HCT116 (cell line): ENCODE measurements around the gene IRF2BP2. TPM values are rescaled to one million over a fixed set of nuclear protein-coding genes. Genes with fewer than 3 reads are reported as not detected.

ENCODE experiments used
- ATAC-seq: fragments of 200-7000 bp; cut with Tn5 transposase; 2 replicates; pipeline ENCODE4 v1.9.1; 2020; ENCODE audit warnings: mild to moderate bottlenecking, moderate library complexity
- BruUV-seq: library from RNA; stranded (reverse); fragments of 400-500 nt; replicated peaks from 2 replicates; lab custom pipeline; 2021; lab: Mats Ljungman, UMichigan
- CTCF ChIA-PET: fragments of 300-600 bp; sonication (Branson Sonifier 250); formaldehyde crosslinking; loops from one replicate; lab custom pipeline; 2021; ENCODE audit warnings: antibody characterized with exemption; lab: Charles Lee
- POLR2A ChIA-PET: fragments of 300-600, 350-600 bp; sonication (Branson Sonifier 250); formaldehyde crosslinking; loops from one replicate; lab custom pipeline; 2021; ENCODE audit warnings: antibody characterized with exemption; lab: Charles Lee
- RAD21 ChIA-PET, 2 experiments: fragments of 300-600 bp; sonication (Branson Sonifier 250); formaldehyde crosslinking; loops; one replicate each; lab custom pipeline; 2023; ENCODE audit warnings: low total read pairs in 2 of 2; ENCODE audit not compliant: uncharacterized antibody in 2 of 2, unreplicated experiment in 2 of 2, low non-redundant PET in 1 of 2; lab: Charles Lee
- DNase-seq: peaks from one replicate; pipeline ENCODE4 v3.0.0-alpha.2; 2010; ENCODE audit warnings: low read depth, low spot score
- H2AFZ ChIP-seq: fragments of 200-600 bp; shearing (Covaris generic), sonication (generic); 2 replicates; pipeline ENCODE4 v1.6.1; 2017; ENCODE audit warnings: low read depth, mixed run types, mixed read lengths, antibody characterized with exemption, low read length; ENCODE audit not compliant: poor library complexity, severe bottlenecking
- H3K27ac ChIP-seq: 2 replicates; pipeline ENCODE4 v1.5.1; 2012; ENCODE audit warnings: low read depth, low read length
- H3K27me3 ChIP-seq: fragments of 200-600 bp; sonication (generic); 2 replicates; pipeline ENCODE4 v1.6.1; 2016; ENCODE audit warnings: mixed run types, low read length, mixed read lengths; ENCODE audit not compliant: insufficient read depth
- H3K36me3 ChIP-seq, 2 experiments: fragments of 200-500 bp in 1 of 2; fragments of 200-600 bp in 1 of 2; sonication (Bioruptor generic) in 1 of 2; sonication (generic) in 1 of 2; 2 replicates each; pipeline versions ENCODE4 v1.5.1 to v1.6.1; 2014 to 2016; ENCODE audit warnings: low read length in 2 of 2, inconsistent platforms in 1 of 2, mixed read lengths in 1 of 2, mixed run types in 1 of 2; ENCODE audit not compliant: insufficient read depth in 2 of 2, control insufficient read depth in 1 of 2
- H3K4me1 ChIP-seq, 2 experiments: fragments of 200-600 bp in 1 of 2; sonication (generic) in 1 of 2; 2 replicates each; pipeline versions ENCODE4 v1.5.1 to v1.6.1; 2012 to 2017; ENCODE audit warnings: low read length in 2 of 2, inconsistent platforms in 1 of 2, mild to moderate bottlenecking in 1 of 2, mixed read lengths in 1 of 2, mixed run types in 1 of 2, moderate library complexity in 1 of 2; ENCODE audit not compliant: insufficient read depth in 2 of 2, control insufficient read depth in 1 of 2
- H3K4me2 ChIP-seq: fragments of 200-600 bp; sonication (generic); 2 replicates; pipeline ENCODE4 v1.6.1; 2017; ENCODE audit warnings: mixed run types, low read length, mixed read lengths
- H3K4me3 ChIP-seq, 2 experiments: fragments of 200-600 bp in 1 of 2; sonication (generic) in 1 of 2; replicated peaks in 1 of 2; 2 replicates each; pipeline ENCODE4 v1.5.1; 2011 to 2016; ENCODE audit warnings: low read length in 2 of 2, control low read depth in 1 of 2, low read depth in 1 of 2, mild to moderate bottlenecking in 1 of 2, mixed read lengths in 1 of 2, mixed run types in 1 of 2
- H3K79me2 ChIP-seq: fragments of 200-600 bp; sonication (generic); 2 replicates; pipeline ENCODE4 v1.6.1; 2017; ENCODE audit warnings: mild to moderate bottlenecking, mixed run types, low read length, moderate library complexity, mixed read lengths; ENCODE audit not compliant: insufficient read depth
- H3K9ac ChIP-seq: fragments of 200-600 bp; sonication (generic); 2 replicates; pipeline ENCODE4 v1.6.1; 2016; ENCODE audit warnings: low read length, mixed read lengths
- H3K9me2 ChIP-seq: fragments of 200-600 bp; sonication (generic), shearing (Covaris generic); 2 replicates; pipeline ENCODE4 v1.6.1; 2017; ENCODE audit warnings: mixed run types, mild to moderate bottlenecking, moderate library complexity; ENCODE audit not compliant: insufficient read depth
- H3K9me3 ChIP-seq, 2 experiments: fragments of 200-500 bp in 1 of 2; fragments of 200-600 bp in 1 of 2; sonication (Bioruptor generic) in 1 of 2; sonication (generic) in 1 of 2; 2 replicates each; pipeline ENCODE4 v1.6.1; 2014 to 2017; ENCODE audit warnings: low read length in 2 of 2, mixed read lengths in 2 of 2, inconsistent platforms in 1 of 2, low read depth in 1 of 2, mild to moderate bottlenecking in 1 of 2, mixed run types in 1 of 2, moderate library complexity in 1 of 2; ENCODE audit not compliant: control insufficient read depth in 1 of 2, insufficient read depth in 1 of 2
- H4K20me1 ChIP-seq: fragments of 200-600 bp; sonication (generic), shearing (Covaris generic); 2 replicates; pipeline ENCODE4 v1.6.1; 2017; ENCODE audit warnings: mixed run types, mild to moderate bottlenecking, moderate library complexity; ENCODE audit not compliant: insufficient read depth
- CEBPB ChIP-seq: IDR thresholded peaks from 2 replicates; pipeline ENCODE4 v1.6.1; 2012; ENCODE audit warnings: low read depth
- CTCF ChIP-seq, 3 experiments: fragments of 200-600 bp in 1 of 3; sonication (generic) in 1 of 3; IDR thresholded peaks in 2 of 3; conservative IDR thresholded peaks in 1 of 3; 2 replicates each; pipeline ENCODE4 v1.5.1; 2012 to 2017; ENCODE audit warnings: low read depth in 2 of 3, low read length in 2 of 3, antibody characterized with exemption in 1 of 3, borderline replicate concordance in 1 of 3, control low read depth in 1 of 3, mild to moderate bottlenecking in 1 of 3, mixed read lengths in 1 of 3, mixed run types in 1 of 3, moderate library complexity in 1 of 3; ENCODE audit not compliant: insufficient read depth in 1 of 3
- ELF1 ChIP-seq: IDR thresholded peaks from 2 replicates; pipeline ENCODE4 v1.6.1; 2012; ENCODE audit warnings: low read depth, borderline replicate concordance
- EZH2 ChIP-seq: fragments of 200-600 bp; sonication (generic); IDR thresholded peaks from 2 replicates; pipeline ENCODE4 v1.6.1; 2017; ENCODE audit warnings: antibody characterized with exemption, mixed run types
- RAD21 ChIP-seq: IDR thresholded peaks from 2 replicates; pipeline ENCODE4 v1.6.1; 2012; ENCODE audit warnings: low read depth, mild to moderate bottlenecking
- REST ChIP-seq: IDR thresholded peaks from 2 replicates; pipeline ENCODE4 v1.6.1; 2012; ENCODE audit warnings: low read depth
- SP1 ChIP-seq: IDR thresholded peaks from 2 replicates; pipeline ENCODE4 v1.6.1; 2012; ENCODE audit warnings: low read depth
- TCF7L2 ChIP-seq: IDR thresholded peaks from 2 replicates; pipeline ENCODE4 v1.7.0; 2011; ENCODE audit warnings: borderline replicate concordance, inconsistent platforms; ENCODE audit not compliant: insufficient read depth, insufficient read length; ENCODE audit errors: extremely low read depth
- ZBTB33 ChIP-seq: IDR thresholded peaks from 2 replicates; pipeline ENCODE4 v1.6.1; 2011; ENCODE audit warnings: mild to moderate bottlenecking, low read length, moderate library complexity; ENCODE audit not compliant: insufficient replicate concordance; ENCODE audit errors: extremely low read depth
- ZFX ChIP-seq: fragments of 450-650 bp; IDR thresholded peaks from 2 replicates; pipeline ENCODE4 v1.6.1; 2017
- intact Hi-C: fragments of 100-400 bp; cut with micrococcal nuclease; formaldehyde crosslinking; loops from 2 replicates; pipeline ENCODE4 v1.10.0; 2022
- total RNA-seq: library from RNA; stranded (reverse); gene quantifications from one replicate; pipeline ENCODE4 v1.2.1, GENCODE V29; 2021; ENCODE audit not compliant: unreplicated experiment
- TF ChIP-seq, protein P1 (sequence below): IDR thresholded peaks from 2 replicates; pipeline ENCODE4 v1.6.1; 2012

Gene IRF2BP2
- total RNA-seq, 1 experiment from 2014 or later: 61.3 TPM

DNA sequence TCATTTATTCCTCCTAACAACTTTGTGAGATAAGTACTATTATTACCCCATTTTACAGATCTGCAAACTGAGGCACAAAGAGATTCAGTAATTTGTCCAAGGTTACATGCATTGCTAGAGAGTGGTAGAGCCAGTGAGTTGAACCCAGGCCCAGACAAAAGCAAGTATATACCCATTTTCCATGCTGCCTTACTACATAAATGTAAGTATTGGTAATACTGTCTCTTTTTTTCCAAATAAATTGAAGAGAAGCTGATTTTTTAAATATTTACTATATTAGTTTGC lies 33.8 kb upstream of the IRF2BP2 start:
- H4K20me1 ChIP-seq: no peaks in the 10 kb centered on the region
- DNase-seq (no peak), ATAC-seq (no peak)
- no peaks in the 10 kb centered on the region for H3K36me3 ChIP-seq
- ChIA-PET RAD21 (no interaction called here), POLR2A (no interaction called here), CTCF (no interaction called here)
- H2AFZ ChIP-seq: no peak overlapping the region
- no peak for TF ChIP-seq REST
- no peak for TF ChIP-seq CEBPB
- no peak for TF ChIP-seq ZFX
- TF ChIP-seq SP1: no peak
- intact Hi-C loops: no loop called here
- BruUV-seq: no TSS peak
- no peak overlapping the region for H3K9ac ChIP-seq
- no peak overlapping the region for H3K4me2 ChIP-seq
- peaks cover 0 to 10% of the 10 kb centered on the region in 2 experiments; a peak in 1 of 4 replicates for H3K9me3 ChIP-seq
- no peak overlapping the region for H3K4me3 ChIP-seq
- no peaks in the 10 kb centered on the region for H3K9me2 ChIP-seq
- no peaks in the 10 kb centered on the region for H3K79me2 ChIP-seq
- no peak overlapping the region for H3K27ac ChIP-seq
- no peaks in the 10 kb centered on the region for H3K27me3 ChIP-seq
- H3K4me1 ChIP-seq: peaks cover 0 to 16% of the 10 kb centered on the region in 2 experiments; a peak in 2 of 4 replicates

- Histone ChIP-seq H3K9me2 (no peaks in the 10 kb centered on the region), H3K9ac (no peak overlapping the region), H3K9me3 (peaks cover 0 to 10% of the 10 kb centered on the region in 2 experiments; a peak in 1 of 4 replicates), H4K20me1 (no peaks in the 10 kb centered on the region), H3K79me2 (no peaks in the 10 kb centered on the region), H2AFZ (no peak overlapping the region), H3K27me3 (no peaks in the 10 kb centered on the region), H3K27ac (no peak overlapping the region), H3K4me1 (peaks cover 0 to 19% of the 10 kb centered on the region in 2 experiments; a peak in 2 of 4 replicates), H3K36me3 (no peaks in the 10 kb centered on the region), H3K4me3 (no peak overlapping the region), H3K4me2 (no peak overlapping the region)
- POLR2A ChIA-PET: interaction anchor here (1.2 kb wide), 1 partner anchor 15 kb away, joined by 3 read pairs; no protein-coding TSS in a partner anchor
- DNase-seq: no peak
- CTCF ChIA-PET: no interaction called here
- intact Hi-C loops: no loop called here
- no TSS peak for BruUV-seq
- no peak for ATAC-seq
- RAD21 ChIA-PET: no interaction called here
- TF ChIP-seq RAD21 (no peak), ELF1 (no peak), CTCF (IDR thresholded peaks at IDR 0.05 in 2 of 3, conservative IDR thresholded peaks at IDR 0.05 in 1 of 3; ENCODE audit: borderline replicate concordance in 1 of 3, insufficient read depth in 1 of 3, low read depth in 2 of 3, low read length in 2 of 3) (no peak), TCF7L2 (no peak), CEBPB (no peak), EZH2 (no peak), ZBTB33 (no peak)
- TF ChIP-seq, protein P1, sequence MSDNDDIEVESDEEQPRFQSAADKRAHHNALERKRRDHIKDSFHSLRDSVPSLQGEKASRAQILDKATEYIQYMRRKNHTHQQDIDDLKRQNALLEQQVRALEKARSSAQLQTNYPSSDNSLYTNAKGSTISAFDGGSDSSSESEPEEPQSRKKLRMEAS: no peak
Observed at GRCh38 chr1:234643111-234643849, 33.3 kb upstream of the IRF2BP2 start.
